H1 (cell line): Measurements from ENCODE around the gene CHST11. TPM values are rescaled to one million over a fixed set of nuclear protein-coding genes. Genes with fewer than 3 reads are reported as not detected.

Source experiments
- CTCF ChIA-PET: fragments of 300-600 bp; sonication (Branson Sonifier 250); formaldehyde crosslinking; loops from one replicate; lab custom pipeline; 2021; ENCODE audit not compliant: partially characterized antibody; lab: Charles Lee
- POLR2A ChIA-PET: fragments of 300-600 bp; sonication (Branson Sonifier 250); formaldehyde crosslinking; loops from one replicate; lab custom pipeline; 2021; ENCODE audit warnings: inconsistent platforms; ENCODE audit not compliant: partially characterized antibody; lab: Charles Lee
- DNase-seq, 2 experiments: peaks; one replicate each; pipeline versions ENCODE4 v3.0.0 to v3.0.0-alpha.2; 2010 to 2022; ENCODE audit warnings: low spot score in 2 of 2, low read depth in 1 of 2, mixed read lengths in 1 of 2
- FAIRE-seq: peaks from 2 replicates; lab custom pipeline; 2011; peaks lifted over from hg19 to GRCh38; lab: Jason Lieb, UNC
- H2AFZ ChIP-seq: 2 replicates; pipeline ENCODE4 v1.8.1; 2012; ENCODE audit warnings: low read length, inconsistent platforms
- H2AK5ac ChIP-seq: 2 replicates; pipeline ENCODE4 v1.6.1; 2013; ENCODE audit warnings: low read depth, low read length
- H2BK120ac ChIP-seq: replicated peaks from 2 replicates; pipeline ENCODE3; 2013; ENCODE audit warnings: low read depth, low read length, inconsistent platforms
- H2BK12ac ChIP-seq: 2 replicates; pipeline ENCODE4 v1.6.1; 2013; ENCODE audit warnings: low read depth, low read length
- H2BK15ac ChIP-seq: 2 replicates; pipeline ENCODE4 v1.6.1; 2013; ENCODE audit warnings: low read length
- H2BK20ac ChIP-seq: 2 replicates; pipeline ENCODE4 v1.6.1; 2013; ENCODE audit warnings: low read length
- H2BK5ac ChIP-seq: 2 replicates; pipeline ENCODE4 v1.6.1; 2013; ENCODE audit warnings: low read depth, low read length
- H3K14ac ChIP-seq: 2 replicates; pipeline ENCODE4 v1.6.1; 2013; ENCODE audit warnings: inconsistent platforms; ENCODE audit not compliant: insufficient read length
- H3K18ac ChIP-seq: 2 replicates; pipeline ENCODE4 v1.6.1; 2013; ENCODE audit warnings: low read length; ENCODE audit errors: extremely low read depth
- H3K23ac ChIP-seq: 2 replicates; pipeline ENCODE4 v1.6.1; 2013; ENCODE audit warnings: inconsistent platforms; ENCODE audit not compliant: insufficient read length
- H3K23me2 ChIP-seq: 2 replicates; pipeline ENCODE4 v1.6.1; 2013; ENCODE audit warnings: low read depth, low read length
- H3K27ac ChIP-seq: 2 replicates; pipeline ENCODE4 v1.6.1; 2011; ENCODE audit warnings: low read depth, low read length, inconsistent platforms
- H3K27me3 ChIP-seq, 4 experiments: replicated peaks in 1 of 4; 1 replicate in 1 of 4; 2 replicates in 3 of 4; pipeline versions ENCODE4 v1.6.1 to v1.8.1; 2011 to 2013; ENCODE audit warnings: low read length in 3 of 4, mild to moderate bottlenecking in 3 of 4, inconsistent platforms in 2 of 4, mixed read lengths in 2 of 4, moderate library complexity in 1 of 4; ENCODE audit not compliant: control insufficient read depth in 3 of 4, insufficient read depth in 3 of 4; ENCODE audit errors: extremely low read depth in 1 of 4
- H3K36me3 ChIP-seq, 4 experiments: 2 replicates each; pipeline versions ENCODE4 v1.6.1 to v1.8.1; 2011 to 2013; ENCODE audit warnings: mild to moderate bottlenecking in 4 of 4, low read length in 3 of 4, moderate library complexity in 2 of 4, control low read depth in 1 of 4, inconsistent platforms in 1 of 4; ENCODE audit not compliant: insufficient read depth in 4 of 4, control insufficient read depth in 2 of 4
- H3K4ac ChIP-seq: replicated peaks from 2 replicates; pipeline ENCODE3; 2013; ENCODE audit warnings: low read length, low read depth, mixed read lengths, inconsistent platforms; ENCODE audit not compliant: insufficient read length
- H3K4me1 ChIP-seq, 4 experiments: replicated peaks in 1 of 4; 1 replicate in 1 of 4; 2 replicates in 3 of 4; pipeline versions ENCODE4 v1.6.1 to v1.8.1; 2011 to 2013; ENCODE audit warnings: low read length in 3 of 4, inconsistent platforms in 2 of 4, mixed read lengths in 1 of 4; ENCODE audit not compliant: insufficient read depth in 4 of 4, control insufficient read depth in 3 of 4
- H3K4me2 ChIP-seq, 2 experiments: 2 replicates each; pipeline versions ENCODE4 v1.6.1 to v1.8.1; 2011 to 2013; ENCODE audit warnings: low read depth in 2 of 2, low read length in 2 of 2, control low read depth in 1 of 2, inconsistent platforms in 1 of 2, mild to moderate bottlenecking in 1 of 2; ENCODE audit not compliant: insufficient read depth in 1 of 2
- H3K4me3 ChIP-seq, 4 experiments: fragments of 200-600, 300-600 bp in 1 of 4; sonication (generic), shearing (Covaris generic), sonication (Bioruptor Twin) in 1 of 4; 2 replicates each; pipeline versions ENCODE4 v1.5.1 to v1.8.1; 2011 to 2016; ENCODE audit warnings: low read length in 4 of 4, low read depth in 3 of 4, control low read depth in 2 of 4, inconsistent platforms in 2 of 4, mild to moderate bottlenecking in 2 of 4, mixed read lengths in 1 of 4, moderate library complexity in 1 of 4; ENCODE audit not compliant: insufficient read depth in 2 of 4; ENCODE audit errors: extremely low read depth in 1 of 4
- H3K56ac ChIP-seq: replicated peaks from 2 replicates; pipeline ENCODE3; 2013; ENCODE audit warnings: low read depth, mild to moderate bottlenecking, mixed read lengths, low read length, inconsistent platforms; ENCODE audit not compliant: insufficient read length
- H3K79me1 ChIP-seq: 2 replicates; pipeline ENCODE4 v1.6.1; 2013; ENCODE audit warnings: low read depth, low read length, control low read depth
- H3K79me2 ChIP-seq, 2 experiments: 2 replicates each; pipeline versions ENCODE4 v1.6.1 to v1.8.1; 2012 to 2013; ENCODE audit warnings: low read length in 2 of 2, mild to moderate bottlenecking in 2 of 2, inconsistent platforms in 1 of 2; ENCODE audit not compliant: insufficient read depth in 2 of 2, control insufficient read depth in 1 of 2
- H3K9ac ChIP-seq, 4 experiments: replicated peaks in 1 of 4; 1 replicate in 1 of 4; 2 replicates in 3 of 4; pipeline versions ENCODE4 v1.6.1 to v1.8.1; 2011 to 2013; ENCODE audit warnings: low read depth in 3 of 4, low read length in 3 of 4, control low read depth in 2 of 4, mild to moderate bottlenecking in 2 of 4, moderate library complexity in 2 of 4, inconsistent platforms in 1 of 4; ENCODE audit errors: extremely low read depth in 1 of 4
- H3K9me3 ChIP-seq, 2 experiments: 2 replicates each; pipeline versions ENCODE4 v1.6.1 to v1.8.1; 2012 to 2013; ENCODE audit warnings: mild to moderate bottlenecking in 2 of 2, moderate library complexity in 2 of 2, control low read depth in 1 of 2, inconsistent platforms in 1 of 2, low read depth in 1 of 2, low read length in 1 of 2, mixed read lengths in 1 of 2; ENCODE audit not compliant: insufficient read depth in 2 of 2
- H4K20me1 ChIP-seq, 2 experiments: replicated peaks in 1 of 2; 2 replicates each; pipeline versions ENCODE3 to v1.8.1; 2011 to 2013; ENCODE audit warnings: inconsistent platforms in 2 of 2, low read length in 2 of 2, mild to moderate bottlenecking in 1 of 2; ENCODE audit not compliant: insufficient read depth in 2 of 2, control insufficient read depth in 1 of 2
- H4K5ac ChIP-seq: 2 replicates; pipeline ENCODE4 v1.6.1; 2013; ENCODE audit warnings: low read length, low read depth, mixed read lengths, inconsistent platforms; ENCODE audit not compliant: insufficient read length
- H4K8ac ChIP-seq: 2 replicates; pipeline ENCODE4 v1.8.0; 2013; ENCODE audit warnings: mild to moderate bottlenecking, moderate library complexity, low read length, inconsistent platforms; ENCODE audit not compliant: insufficient read depth; ENCODE audit errors: extremely low read depth
- H4K91ac ChIP-seq: replicated peaks from 2 replicates; pipeline ENCODE3; 2013; ENCODE audit warnings: low read length, mixed read lengths, inconsistent platforms; ENCODE audit not compliant: insufficient read length
- ASH2L ChIP-seq: fragments of 200-600, 300-600 bp; sonication (generic); IDR thresholded peaks from one replicate; pipeline ENCODE4 v1.7.1; 2017; ENCODE audit warnings: low read length
- CTBP2 ChIP-seq: IDR thresholded peaks from 2 replicates; pipeline ENCODE4 v1.7.0; 2011; ENCODE audit warnings: borderline replicate concordance, mild to moderate bottlenecking, moderate library complexity, mixed read lengths, low read length; ENCODE audit not compliant: insufficient read depth, insufficient read length
- EZH2 ChIP-seq: fragments of 200-600 bp; sonication (generic); IDR thresholded peaks from 2 replicates; pipeline ENCODE4 v1.7.1; 2012; ENCODE audit warnings: low read depth, mild to moderate bottlenecking, moderate library complexity, low read length, inconsistent platforms; ENCODE audit not compliant: severe bottlenecking
- POLR2AphosphoS5 ChIP-seq: IDR thresholded peaks from 2 replicates; pipeline ENCODE4 v1.6.1; 2011; ENCODE audit warnings: low read depth, low read length
- POU5F1 ChIP-seq: IDR thresholded peaks from 2 replicates; pipeline ENCODE4 v1.6.1; 2011; ENCODE audit warnings: low read depth, mild to moderate bottlenecking, low read length, moderate library complexity
- RNF2 ChIP-seq: fragments of 200-900, 300-1000 bp; sonication (generic); IDR thresholded peaks from 2 replicates; pipeline ENCODE4 v1.7.1; 2016; ENCODE audit warnings: borderline replicate concordance, low read depth, mild to moderate bottlenecking, antibody characterized with exemption, low read length; ENCODE audit not compliant: poor library complexity, severe bottlenecking; ENCODE audit errors: missing control alignments
- SUZ12 ChIP-seq: fragments of 200-600 bp; sonication (generic); IDR thresholded peaks from 2 replicates; pipeline ENCODE4 v1.6.1; 2012; ENCODE audit warnings: mild to moderate bottlenecking, inconsistent platforms, low read length, moderate library complexity, mixed read lengths
- WGBS, 2 experiments: shearing (Covaris generic) in 1 of 2; methylation state at CpG; one replicate each; pipeline versions ENCODE4 v1.1.6 to v1.1.7; 2013 to 2015; ENCODE audit warnings: low lambda C conversion rate in 2 of 2, mixed read lengths in 2 of 2, inconsistent platforms in 1 of 2, low coverage in 1 of 2, missing lambda C conversion rate in 1 of 2; ENCODE audit not compliant: insufficient replicate concordance in 2 of 2, insufficient coverage in 1 of 2, insufficient read length in 1 of 2; ENCODE audit errors: extremely low coverage in 1 of 2, missing lambda C conversion rate in 1 of 2; 5-methylcytosine and 5-hydroxymethylcytosine counted together
- polyA plus RNA-seq, 7 experiments: library from polyadenylated mRNA; depleted of rRNA in 3 of 7; stranded (reverse) in 5 of 7; unstranded in 2 of 7; fragments of >200 nt in 5 of 7; fragments of 200-250 nt in 2 of 7; gene quantifications; 1 replicate in 5 of 7; 2 replicates in 1 of 7; 4 replicates in 1 of 7; pipeline versions ENCODE4 v1.2.1 to v1.2.3, GENCODE V29; 2011 to 2013; ENCODE audit warnings: missing spikeins in 2 of 7, mixed read lengths in 2 of 7
- total RNA-seq: library from RNA; stranded (reverse); fragmentation: NEBNext Ultra II Directional; extraction: Animal tissue kit (Norgen Biotek cat#: 25700); gene quantifications from 2 replicates; pipeline ENCODE4 v1.2.1, GENCODE V29; 2021

The CHST11 gene
- total and polyA plus RNA-seq, 2 of the 8 experiments (the other 6 are each of a cell fraction or from before 2014, with no cell fraction given) = 14.4 to 20.8 TPM

DNA sequence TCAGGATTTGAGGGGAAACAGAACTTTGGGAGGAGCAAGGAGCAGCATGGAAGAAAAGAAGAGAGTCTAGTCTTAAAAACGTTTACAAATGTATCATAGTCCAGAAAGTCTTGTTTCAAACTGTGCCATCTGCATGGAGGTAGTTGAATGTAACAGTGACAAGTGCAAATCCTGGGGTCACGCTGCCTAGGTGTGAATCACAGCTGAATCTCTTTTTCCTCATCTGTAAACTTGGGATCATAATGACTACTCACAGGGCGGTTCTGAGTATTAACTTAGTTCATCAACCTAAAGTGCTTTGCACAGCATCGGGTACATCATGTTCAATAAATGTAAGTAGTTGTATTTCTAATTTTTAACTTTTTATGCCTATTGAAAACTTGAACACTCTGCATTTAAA, 208.5 kb downstream of the CHST11 start:
- H4K8ac ChIP-seq = no peak overlapping the region
- H2AK5ac ChIP-seq = no peak overlapping the region
- no peak overlapping the region for H3K23ac ChIP-seq
- H3K56ac ChIP-seq = no peak overlapping the region
- H2AFZ ChIP-seq = no peak overlapping the region
- peaks cover 0 to 3% (median 1%) of the 10 kb centered on the region in 4 experiments; a peak in 3 of 7 replicates for H3K4me1 ChIP-seq
- H3K18ac ChIP-seq = no peak overlapping the region
- no peak overlapping the region for H3K4me3 ChIP-seq
- TF ChIP-seq ASH2L (no peak), RNF2 (no peak), CTBP2 (no peak), EZH2 (no peak), SUZ12 (no peak), POU5F1 (no peak), POLR2AphosphoS5 (no peak)
- H3K14ac ChIP-seq = no peak overlapping the region
- no peak overlapping the region for H3K4ac ChIP-seq
- no peak overlapping the region for H2BK120ac ChIP-seq
- no peak overlapping the region for H3K4me2 ChIP-seq
- no peak overlapping the region for H3K27ac ChIP-seq
- no peak for DNase-seq
- ChIA-PET POLR2A (no interaction called here), CTCF (interaction anchor here (5.0 kb wide), 1 partner anchor 11 kb away, joined by 28 read pairs; no protein-coding TSS in a partner anchor)
- peaks cover 0 to 4% of the 10 kb centered on the region in 2 experiments for H4K20me1 ChIP-seq
- no peak overlapping the region for H3K9ac ChIP-seq
- no peak overlapping the region for H2BK15ac ChIP-seq
- no peak overlapping the region for H4K91ac ChIP-seq
- no peak overlapping the region for H2BK12ac ChIP-seq
- H3K36me3 ChIP-seq = no peaks in the 10 kb centered on the region
- no peak for FAIRE-seq
- H3K27me3 ChIP-seq = no peaks in the 10 kb centered on the region
- H3K9me3 ChIP-seq = no peaks in the 10 kb centered on the region
- WGBS, 2 experiments = 78% methylated on average over 4 of the region's 4 CpGs; no CpG with 5 or more reads in 1 of the 2 experiments
- H3K79me1 ChIP-seq = no peaks in the 10 kb centered on the region; the same call in 1 of the 2 replicates
- no peak overlapping the region for H2BK5ac ChIP-seq
- peaks cover 1% of the 10 kb centered on the region; the same call in 1 of the 2 replicates for H3K23me2 ChIP-seq
- H4K5ac ChIP-seq = no peak overlapping the region
- H3K79me2 ChIP-seq = no peaks in the 10 kb centered on the region; a peak in 1 of 4 replicates
- no peak overlapping the region for H2BK20ac ChIP-seq
